Endothelial cell of umbilical vein (primary cell): ENCODE measurements around the gene EDEM3.

Experiments
- CTCF ChIP-seq, 2 donors: IDR thresholded peaks; 1 replicate in 1 of 2; 2 replicates in 1 of 2; pipeline ENCODE4 v1.5.1; 2011; ENCODE audit warnings: low read length in 2 of 2, mild to moderate bottlenecking in 2 of 2, moderate library complexity in 2 of 2, control low read depth in 1 of 2, inconsistent platforms in 1 of 2, low read depth in 1 of 2; ENCODE audit not compliant: insufficient read depth in 1 of 2; ENCODE audit errors: extremely low read depth in 1 of 2
- MAX ChIP-seq: IDR thresholded peaks from 2 replicates; pipeline ENCODE4 v1.6.1; 2011; ENCODE audit not compliant: insufficient read depth, insufficient read length

GRCh38 chr1:184685116-184685515 is 69.5 kb downstream of the EDEM3 start:
- no peak for TF ChIP-seq MAX
- TF ChIP-seq CTCF (IDR thresholded peaks at IDR 0.05; ENCODE audit: extremely low read depth in 1 of 2, insufficient read depth in 1 of 2, low read depth in 1 of 2, low read length in 2 of 2): no peak
